NCI-H2107 treated with DMSO at 0.1 percent for 48 hours (cell line): ENCODE measurements around the gene GPBP1L1.
"Not testable (repeated sequence)": the region's sequence is repeated elsewhere in the genome, so short reads cannot be mapped to it uniquely, and the experiment has no call there.

ENCODE experiments used
- DNase-seq: peaks from one replicate; lab custom pipeline; 2025; ENCODE audit not compliant: unreplicated experiment; lab: John Stamatoyannopoulos, UW

The GPBP1L1 gene

DNA sequence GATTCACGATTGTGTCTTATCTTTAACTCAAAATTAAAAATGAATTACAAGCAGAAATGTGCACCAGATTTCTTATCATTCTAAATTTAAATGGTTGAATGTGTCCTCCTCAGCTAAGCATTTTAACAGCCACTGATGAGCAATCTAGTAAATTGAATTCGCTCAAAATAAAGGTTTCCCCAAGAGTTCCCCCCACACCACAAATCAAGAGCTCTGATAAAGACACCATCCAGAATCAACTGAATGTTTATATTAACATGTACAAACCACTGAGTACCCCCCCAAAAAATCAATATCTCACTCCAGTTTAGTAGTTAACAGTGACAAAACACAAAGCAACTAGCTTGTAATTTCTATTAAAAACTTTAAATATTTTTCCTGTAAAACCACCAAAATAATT is 1.9 kb downstream of the GPBP1L1 start:
- DNase-seq = peak; percentile 46

DNA sequence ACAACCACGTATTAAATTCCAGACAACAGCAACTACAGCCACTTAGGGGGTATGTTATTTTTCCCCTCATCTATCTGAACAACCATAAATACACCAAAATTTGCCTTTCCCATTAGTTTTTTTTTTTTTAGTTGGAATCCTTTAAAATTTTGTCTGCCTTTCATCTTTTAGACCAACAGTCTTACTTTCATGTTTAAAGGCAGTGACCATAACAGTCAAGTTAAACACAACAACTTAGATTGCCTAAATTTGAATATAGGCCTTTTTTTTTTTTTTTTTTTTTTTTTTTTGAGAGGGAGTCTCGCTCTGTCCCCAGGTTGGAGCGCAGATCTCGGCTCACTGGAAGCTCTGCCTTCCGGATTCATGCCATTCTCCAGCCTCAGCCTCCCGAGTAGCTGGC is 3.4 kb downstream of the GPBP1L1 start:
- DNase-seq = no peak

DNA sequence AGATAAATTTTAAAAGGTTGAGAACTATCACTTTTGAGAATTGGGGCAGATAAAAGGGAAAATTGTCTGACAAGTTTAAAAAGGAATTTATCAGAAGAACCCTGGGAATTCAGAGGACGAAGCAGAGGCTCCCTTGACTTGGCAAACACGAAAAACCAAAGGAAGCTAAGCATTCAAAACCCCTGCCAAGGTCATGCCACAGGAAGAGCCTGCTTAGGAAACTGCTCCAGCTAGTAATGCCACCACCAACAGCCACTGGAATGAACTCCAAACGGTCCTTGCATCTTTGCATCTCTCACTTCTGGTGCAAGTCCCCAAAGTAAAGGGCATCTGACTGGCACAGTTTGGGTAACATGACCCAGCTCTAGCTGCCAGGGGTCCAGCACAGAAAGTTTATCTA is 7.2 kb downstream of the GPBP1L1 start:
- DNase-seq = no peak

DNA sequence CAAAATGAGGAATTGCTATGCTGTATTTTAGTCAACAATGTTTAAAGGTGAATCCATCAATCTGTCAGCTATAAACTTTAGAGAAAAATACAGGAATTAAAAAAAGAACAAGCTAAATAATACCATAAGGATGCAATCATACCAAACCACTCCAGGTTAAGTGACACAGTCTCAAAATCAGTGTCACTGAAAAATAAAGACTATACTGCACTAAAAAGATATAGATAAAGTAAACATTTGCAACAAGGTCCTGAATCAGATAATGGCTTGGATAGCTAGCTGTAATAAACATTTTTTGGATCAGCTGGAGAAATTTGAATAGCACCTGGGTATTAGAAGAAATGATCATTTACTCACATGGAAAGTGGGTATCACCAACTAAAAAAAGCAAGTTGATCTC is 7.8 kb downstream of the GPBP1L1 start:
- DNase-seq = no peak

DNA sequence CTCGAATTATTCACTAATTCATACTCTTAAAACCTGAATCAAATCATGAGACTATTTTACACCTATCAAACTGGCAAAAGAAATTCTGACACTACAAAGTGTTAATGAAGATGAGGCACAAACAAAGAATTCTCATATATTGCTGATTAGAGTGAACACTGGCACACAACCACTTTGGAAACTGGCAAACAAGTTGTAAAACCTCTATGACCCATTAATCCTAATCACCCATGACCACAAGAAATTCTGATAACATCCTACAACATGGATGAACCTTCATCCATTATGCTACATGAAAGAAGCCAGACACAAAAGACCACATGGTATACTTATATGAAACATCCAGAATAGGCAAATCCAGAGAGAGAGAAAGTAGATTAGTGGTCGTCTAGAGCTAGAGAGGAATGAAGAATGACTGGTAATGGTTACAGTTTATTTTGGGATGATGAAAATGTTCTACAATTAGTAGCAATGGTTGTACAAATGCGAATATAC is 8.5 kb downstream of the GPBP1L1 start:
- DNase-seq = no peak

DNA sequence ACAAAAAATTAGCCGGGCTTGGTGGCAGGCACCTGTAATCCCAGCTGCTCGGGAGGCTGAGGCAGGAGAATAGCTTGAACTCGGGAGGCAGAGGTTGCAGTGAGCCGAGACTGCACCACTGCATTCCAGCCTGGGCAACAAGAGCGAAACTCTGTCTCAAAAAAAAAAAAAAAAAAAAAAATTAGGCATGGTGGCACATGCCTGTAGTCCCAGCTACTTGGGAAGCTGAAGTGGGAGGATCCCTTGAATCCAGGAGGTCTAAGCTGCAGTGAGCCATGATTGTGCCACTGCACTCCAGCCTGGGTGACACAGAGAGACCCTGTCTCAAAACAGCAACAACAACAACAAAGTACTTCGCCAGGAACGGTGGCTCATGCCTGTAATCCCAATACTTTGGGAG is 9.8 kb downstream of the GPBP1L1 start:
- DNase-seq = not testable (repeated sequence)

DNA sequence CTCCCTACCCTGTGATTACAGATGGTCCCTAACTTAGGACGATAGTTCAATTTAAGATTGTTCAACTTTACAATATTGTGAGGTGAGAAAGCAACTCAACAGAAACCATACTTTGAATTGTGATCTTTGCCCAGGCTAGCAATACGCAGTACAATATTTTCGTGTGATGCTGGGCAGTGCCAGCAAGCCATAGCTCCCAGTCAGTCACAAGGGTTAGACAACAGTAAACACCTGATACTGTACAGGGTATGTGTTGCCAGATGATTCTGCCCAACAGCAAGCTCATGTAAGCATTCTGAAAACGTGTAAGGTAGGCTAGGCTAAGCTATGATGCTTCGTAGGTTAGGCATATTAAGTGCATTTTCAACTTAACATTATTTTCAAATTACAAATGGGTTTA is 11.9 kb downstream of the GPBP1L1 start:
- no peak for DNase-seq

DNA sequence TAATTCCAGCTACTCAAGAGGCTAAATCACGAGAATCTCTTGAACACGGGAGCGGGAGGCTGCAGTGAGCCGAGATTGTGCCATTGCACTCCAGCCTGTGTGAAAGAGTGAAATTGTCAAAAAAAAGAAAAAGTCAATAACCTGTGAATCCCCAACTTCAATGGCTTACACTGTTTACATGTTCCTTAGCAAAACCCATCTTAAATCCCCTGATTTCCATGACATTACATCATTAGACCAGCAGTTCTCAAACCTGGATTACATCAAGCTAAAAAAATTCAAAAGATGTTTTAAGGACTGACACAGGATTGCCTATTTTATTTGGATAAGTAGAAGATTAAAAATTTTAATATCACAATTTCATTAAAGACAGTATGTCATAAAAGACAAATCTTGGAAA is 12.4 kb downstream of the GPBP1L1 start:
- no peak for DNase-seq

DNA sequence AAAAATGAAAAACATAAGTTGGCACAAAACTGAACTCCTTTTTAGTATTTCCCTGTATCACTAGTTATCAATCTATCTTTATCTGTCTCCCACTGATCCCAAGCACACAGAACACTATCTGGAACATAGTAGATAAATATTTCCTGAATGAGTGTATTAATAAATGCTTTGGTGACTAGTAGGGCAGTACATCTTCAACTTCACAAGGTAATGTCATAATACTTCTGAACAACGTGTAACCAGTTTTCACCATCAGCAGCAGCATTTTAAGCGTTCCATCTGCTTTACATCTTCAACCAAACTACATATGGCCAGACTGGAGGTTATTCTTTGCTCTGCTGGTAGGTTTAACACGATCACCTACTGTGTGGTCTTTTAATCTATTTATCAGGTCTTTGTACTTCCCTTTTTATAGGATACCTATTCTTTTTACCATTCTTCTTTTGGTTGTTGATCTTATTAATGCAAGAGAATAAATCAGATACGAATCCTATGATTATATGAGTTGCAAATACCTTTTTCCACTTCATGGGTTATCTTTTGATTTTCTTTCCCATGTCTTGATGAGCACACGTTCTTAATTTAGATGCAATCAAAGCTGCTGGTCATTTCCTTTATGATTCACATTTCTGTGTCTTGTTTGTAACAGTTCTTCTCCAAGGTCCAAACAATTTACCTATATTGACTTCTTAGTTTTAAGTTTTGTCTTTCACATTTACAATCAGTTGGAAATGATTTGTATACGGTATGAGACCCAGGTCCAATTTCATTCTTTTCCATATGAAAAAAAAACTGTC is 16.3 kb downstream of the GPBP1L1 start:
- DNase-seq = no peak

DNA sequence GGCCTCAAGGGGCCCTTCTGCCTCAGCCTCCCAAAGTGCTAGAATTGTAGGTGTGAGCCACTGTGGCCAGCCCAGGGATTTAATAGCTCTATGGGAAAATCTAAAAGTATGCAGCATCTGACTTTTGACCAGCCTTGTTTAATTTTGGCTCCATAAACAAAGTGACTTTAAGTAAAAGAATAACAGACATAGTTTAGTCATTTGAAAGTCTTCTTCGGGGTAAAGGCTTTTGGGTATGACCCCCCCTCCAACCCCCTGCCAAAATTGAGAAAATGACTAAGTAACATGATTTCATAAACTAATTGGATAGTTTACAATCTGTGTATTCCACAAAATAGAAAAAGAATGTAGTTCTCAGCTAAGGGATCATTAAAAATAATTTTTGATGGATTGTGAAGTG is 17.0 kb downstream of the GPBP1L1 start:
- DNase-seq = no peak

DNA sequence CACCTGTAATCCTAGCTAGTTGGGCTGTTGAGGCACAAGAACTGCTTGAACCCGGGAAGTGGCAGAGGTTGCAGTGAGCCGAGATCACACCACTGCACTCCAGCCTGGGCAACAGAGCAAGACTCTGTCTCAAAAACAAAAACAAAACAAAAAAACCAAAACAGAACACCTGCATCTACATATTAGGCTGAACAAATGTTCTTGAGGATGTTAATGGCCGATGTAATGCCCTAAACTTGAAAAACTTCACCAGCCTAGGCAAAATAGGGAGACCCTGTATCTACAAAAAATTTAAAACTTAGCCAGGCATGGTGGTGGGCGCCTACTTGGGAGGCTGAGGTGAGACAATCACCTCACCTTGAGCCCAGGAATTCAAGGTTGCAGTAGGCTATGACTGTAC is 17.8 kb downstream of the GPBP1L1 start:
- DNase-seq = no peak

DNA sequence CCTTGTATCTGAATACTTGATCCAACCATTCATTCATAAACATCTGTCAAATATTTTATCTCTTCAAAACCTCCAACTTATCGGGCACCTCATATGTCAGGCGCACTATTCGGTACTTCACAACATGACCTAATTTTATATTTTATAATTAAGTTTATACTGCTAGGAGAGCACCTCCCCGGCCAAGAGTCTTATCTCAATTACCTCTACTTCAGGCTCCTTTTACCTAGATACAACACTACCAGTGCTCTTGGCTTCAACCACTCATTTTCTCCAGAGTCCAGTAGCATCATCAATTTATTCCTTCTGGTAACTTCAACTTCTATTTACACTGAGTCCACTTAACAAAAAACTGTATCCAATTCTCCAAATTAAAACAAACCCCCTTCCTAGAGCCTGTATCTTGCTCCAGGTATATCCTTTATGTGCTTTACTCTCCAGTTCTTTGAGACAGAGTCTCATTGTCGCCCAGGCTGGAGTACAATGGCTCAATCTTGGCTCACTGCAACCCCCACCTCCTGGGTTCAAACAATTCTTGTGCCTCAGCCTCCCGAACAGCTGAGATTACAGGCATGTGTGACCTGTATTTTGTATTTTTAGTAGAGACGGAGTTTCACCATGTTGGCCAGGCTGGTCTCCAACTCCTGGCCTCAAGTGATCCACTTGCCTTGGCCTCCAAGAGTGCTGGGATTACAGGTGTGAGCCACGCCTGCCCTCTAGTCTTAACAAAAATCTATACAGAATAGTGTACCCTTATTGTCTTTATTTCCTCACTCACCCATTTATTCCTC is 18.8 kb downstream of the GPBP1L1 start:
- DNase-seq = no peak

DNA sequence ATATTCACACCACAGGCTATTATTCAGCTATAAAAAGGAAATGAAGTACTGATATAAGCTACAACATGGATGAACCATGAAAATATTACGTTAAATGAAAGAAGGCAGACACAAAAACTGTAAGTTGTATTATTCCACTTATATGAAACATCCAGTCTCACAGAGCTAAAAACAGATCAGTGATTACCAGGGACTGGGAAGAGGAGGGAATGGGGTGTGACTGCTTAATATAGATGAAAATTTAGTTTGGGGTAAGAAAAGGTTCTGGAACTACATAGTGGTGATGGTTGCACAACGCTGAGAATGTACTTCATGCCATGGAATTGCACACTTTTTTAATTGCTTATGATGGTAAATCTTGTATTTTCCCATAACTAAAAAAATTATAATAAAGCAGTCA is 19.5 kb downstream of the GPBP1L1 start:
- DNase-seq = no peak

DNA sequence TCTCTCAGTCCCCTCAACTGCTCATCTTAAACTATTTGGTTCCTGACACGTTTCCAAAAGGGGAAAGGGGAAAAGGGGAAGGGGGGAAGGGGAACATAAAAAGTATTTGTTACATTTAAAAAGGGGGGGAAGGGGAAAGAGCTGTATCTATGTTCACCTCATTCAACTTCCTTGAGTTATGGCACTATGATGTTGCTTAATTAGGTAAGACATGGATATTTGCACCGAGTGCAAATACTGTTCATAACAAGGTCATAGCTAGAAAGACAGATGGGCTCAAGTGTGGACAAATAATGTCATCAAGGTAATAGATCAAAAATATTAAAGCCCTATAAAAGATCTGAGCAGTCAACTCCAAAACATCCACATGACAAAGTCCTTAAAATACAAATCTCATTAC is 26.0 kb downstream of the GPBP1L1 start:
- DNase-seq = no peak

DNA sequence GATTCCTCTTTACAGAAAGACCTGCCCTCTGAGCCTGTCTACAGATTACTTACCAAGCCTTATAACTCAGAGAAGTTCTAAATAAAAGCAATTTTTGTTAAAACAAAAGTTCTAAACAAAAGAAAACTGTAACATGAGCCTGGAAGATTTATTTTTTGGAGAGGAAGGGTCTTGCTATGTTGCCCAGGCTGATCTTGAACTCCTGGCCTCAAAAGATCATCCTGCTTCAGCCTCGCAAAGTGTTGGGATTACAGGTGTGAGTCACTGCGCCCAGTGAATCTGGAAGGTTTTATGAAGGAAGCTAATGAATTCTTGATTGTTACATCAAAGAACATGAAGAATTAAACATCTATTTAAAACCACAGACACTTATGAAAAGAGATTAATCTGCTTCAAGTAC is 27.1 kb downstream of the GPBP1L1 start:
- no peak for DNase-seq

DNA sequence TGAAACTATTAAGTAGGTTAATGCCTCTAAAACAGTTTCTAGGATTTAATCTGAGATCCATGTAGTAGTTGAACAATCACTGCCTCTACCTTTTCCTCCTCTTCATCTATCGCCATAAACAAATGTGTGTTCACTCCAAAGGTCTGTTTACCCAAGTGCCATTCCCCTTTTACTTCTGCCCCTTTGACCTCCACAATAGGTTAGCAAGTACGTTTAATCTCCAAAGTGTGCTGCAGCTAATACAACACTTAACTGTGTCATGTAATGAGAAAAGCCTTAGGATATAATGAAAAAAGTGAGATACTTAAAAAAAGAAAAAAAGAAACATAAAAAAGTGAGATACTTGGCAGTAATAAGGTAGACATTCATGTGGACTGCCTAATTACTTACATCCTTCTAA is 28.2 kb downstream of the GPBP1L1 start:
- DNase-seq = no peak

DNA sequence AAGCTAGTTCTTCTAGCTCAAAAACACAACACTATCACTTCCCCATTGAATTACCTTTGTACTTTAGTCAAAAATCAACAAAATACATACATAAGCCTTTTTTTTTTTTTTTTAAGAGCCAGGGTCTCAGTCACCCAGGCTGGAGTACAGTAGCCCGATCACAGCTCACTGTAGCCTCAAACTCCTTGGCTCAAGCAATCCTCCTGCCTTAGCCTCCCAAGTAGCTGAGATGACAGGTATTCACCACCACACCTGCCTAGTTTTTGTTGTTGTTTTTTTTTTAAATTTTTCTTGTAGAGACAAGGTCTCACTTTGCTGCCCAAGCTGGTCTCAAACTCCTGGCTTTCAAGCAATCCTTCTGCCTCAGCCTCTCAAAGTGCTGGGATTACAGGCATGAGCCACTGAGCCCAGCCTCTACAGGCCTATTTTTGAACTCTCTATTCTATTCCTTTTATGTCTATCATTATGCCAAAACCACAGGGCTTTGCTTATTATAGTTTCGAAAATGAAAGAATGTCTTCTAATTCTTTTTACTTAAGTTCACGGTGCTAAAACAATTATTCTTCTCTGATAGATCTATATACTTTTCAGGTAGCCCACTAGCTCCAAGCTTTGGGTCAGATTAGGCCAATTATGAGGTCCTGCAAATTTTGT is 29.6 kb downstream of the GPBP1L1 start:
- DNase-seq = no peak

DNA sequence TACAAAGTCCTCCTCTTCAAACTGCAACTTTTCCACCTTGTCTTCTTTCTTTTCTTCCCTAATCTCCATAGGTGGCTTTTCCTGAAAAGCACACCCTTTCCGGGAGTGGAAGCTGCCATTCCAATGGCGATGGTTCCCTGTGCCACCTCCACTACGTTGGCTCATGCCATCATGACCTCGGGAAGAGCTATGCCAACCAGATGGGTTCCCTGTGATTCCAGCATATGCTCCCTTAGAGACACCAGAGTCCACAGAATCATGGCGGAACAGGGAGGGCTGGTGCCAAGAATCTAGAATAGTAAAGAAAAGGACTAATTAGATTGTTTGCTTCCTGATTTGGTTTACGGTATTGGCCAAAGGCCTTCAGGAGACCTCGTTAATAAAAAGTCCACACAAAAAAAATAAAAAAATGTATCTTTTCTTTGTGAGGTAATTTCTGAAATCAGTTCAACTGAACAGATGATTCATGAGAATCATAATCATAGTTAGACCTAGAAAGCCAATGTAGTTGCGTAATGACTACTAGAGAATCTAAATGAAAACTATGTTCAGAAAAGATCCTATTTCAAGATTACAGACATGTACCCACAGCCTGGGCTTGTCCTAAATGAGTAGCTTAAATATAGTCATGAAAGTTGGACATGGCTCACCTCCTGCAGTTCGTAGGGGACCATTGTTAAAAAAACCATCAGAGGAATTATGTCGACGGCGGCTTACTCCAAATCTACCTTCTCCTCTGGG is 31.6 kb downstream of the GPBP1L1 start:
- DNase-seq = no peak

DNA sequence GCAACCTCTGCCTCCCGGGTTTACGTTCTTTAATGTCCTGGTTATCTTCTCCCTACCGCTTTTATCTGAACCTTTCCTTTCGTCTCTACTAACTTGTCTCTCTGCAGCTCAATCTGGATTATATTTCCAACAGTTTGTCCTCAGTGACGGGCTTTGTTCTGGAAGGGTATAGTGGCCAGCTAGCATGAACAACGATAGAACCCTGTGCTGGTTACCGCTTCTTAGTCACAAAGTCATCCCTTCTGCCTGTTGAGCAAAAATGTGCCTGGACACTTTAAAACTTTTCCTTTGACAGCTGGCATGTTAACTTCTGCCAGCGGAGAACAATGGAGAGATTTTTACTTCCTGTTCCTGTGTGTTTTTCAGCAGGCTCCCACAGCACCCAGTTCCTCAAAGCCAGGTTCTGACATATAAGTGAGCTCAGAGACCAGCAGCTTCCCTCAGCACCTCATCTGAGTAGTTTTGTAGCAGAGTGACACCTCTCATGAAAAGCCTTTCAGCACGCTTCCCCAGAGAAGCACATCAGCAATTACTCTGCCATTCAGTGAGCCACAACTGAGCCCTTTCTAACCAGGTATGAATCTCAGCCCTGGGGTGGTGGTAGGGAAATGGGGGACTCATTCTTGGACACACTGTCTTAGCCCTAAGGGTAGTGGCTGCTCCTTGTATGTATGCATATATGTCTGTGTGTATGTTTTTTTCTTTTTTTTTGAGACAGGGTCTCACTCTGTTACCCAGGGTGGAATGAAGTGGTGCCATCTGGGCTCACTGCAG is 38.9 kb downstream of the GPBP1L1 start:
- DNase-seq = no peak

DNA sequence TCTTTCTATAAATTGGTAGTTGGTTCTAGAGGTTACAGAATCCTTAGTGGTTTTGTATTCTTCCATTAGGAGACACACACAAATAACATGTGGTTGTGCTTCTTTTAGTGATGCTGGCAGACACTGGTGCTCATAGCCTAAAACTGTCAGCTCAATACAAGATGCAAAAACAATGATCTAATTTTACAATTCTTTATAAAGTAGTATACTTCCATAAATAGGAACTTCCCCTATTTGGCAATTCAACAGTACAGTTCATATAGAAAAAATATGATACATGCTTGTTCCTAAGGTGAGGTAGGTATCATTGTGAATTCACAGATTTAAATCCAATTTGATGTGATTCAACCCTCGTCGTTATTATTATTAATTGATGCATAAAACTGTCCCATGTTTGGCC is 41.7 kb downstream of the GPBP1L1 start:
- DNase-seq = no peak
